Thyroid gland (tissue), 4 donors: ENCODE data around the gene ZCCHC10.

Experiments used
- CTCF ChIP-seq, 6 experiments: fragments of 200-600 bp in 3 of 6; fragments of 450-650 bp in 3 of 6; sonication (generic) in 3 of 6; IDR thresholded peaks; one replicate each; pipeline ENCODE4 v1.5.1; 2016 to 2019; ENCODE audit warnings: antibody characterized with exemption in 6 of 6, mild to moderate bottlenecking in 2 of 6, inconsistent platforms in 1 of 6, moderate library complexity in 1 of 6
- POLR2A ChIP-seq, 2 donors: fragments of 450-650 bp; IDR thresholded peaks; one replicate each; pipeline ENCODE4 v1.6.1; 2017; ENCODE audit warnings: antibody characterized with exemption in 2 of 2, mild to moderate bottlenecking in 2 of 2, moderate library complexity in 1 of 2

GRCh38 chr5:132963171-132964104, 62.9 kb downstream of the ZCCHC10 start, which contains the start of gene AFF4:
- TF ChIP-seq CTCF (IDR thresholded peaks at IDR 0.05) = peak in 1 of 6 experiments; percentile 11
- TF ChIP-seq POLR2A (IDR thresholded peaks at IDR 0.05) = peak; percentile 93 to 99
